Measurements from ENCODE around the gene UNC13A.

- TF ChIP-seq CTCF (conservative IDR thresholded peaks at IDR 0.05) (no peak), ZFX (IDR thresholded peaks at IDR 0.05) (no peak)
These were observed 106.8 kb downstream of the UNC13A start for GRCh38 chr19:17581211-17581874.
